ENCODE results near the gene TBC1D9B.

The TBC1D9B gene

DNA sequence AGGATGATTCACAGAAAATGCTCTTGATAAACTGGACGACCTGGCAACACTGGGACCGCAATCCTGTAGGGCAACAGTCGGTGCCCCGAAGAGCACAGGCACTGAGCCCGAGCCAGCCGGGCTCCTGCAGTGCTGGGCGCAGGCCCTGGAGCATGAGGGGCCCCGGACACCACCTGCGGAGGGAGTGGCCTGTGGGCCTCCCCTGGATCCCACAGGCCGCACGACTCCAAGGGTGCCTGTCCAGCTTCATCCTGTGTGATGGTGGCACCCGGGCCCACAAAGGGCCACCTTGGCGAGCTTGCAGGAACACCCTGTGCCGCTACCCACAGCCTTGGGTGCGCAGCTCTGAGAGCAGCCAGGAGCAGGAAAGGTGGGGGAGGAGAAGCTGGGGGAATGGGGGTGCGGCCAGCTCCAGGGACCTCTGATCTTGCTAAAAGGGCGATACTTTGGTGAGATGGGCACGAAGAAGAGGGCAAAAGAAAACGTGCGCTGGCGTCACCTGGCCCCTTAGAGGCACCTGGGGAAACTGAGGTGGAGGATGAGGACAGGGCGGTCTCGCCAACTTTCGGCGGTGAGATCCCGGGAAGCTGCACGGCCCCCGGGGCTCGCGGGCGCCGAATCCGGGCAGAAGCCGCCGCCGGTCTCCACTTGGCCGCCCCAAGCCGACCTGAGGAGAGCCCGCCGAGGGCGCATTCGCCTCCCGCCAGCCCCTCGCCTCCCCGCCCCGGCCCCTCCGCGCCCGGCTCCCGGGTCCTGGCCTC, 722 bp downstream of the TBC1D9B start:
- DNase-seq (ENCODE audit: low read depth), result no peak

DNA sequence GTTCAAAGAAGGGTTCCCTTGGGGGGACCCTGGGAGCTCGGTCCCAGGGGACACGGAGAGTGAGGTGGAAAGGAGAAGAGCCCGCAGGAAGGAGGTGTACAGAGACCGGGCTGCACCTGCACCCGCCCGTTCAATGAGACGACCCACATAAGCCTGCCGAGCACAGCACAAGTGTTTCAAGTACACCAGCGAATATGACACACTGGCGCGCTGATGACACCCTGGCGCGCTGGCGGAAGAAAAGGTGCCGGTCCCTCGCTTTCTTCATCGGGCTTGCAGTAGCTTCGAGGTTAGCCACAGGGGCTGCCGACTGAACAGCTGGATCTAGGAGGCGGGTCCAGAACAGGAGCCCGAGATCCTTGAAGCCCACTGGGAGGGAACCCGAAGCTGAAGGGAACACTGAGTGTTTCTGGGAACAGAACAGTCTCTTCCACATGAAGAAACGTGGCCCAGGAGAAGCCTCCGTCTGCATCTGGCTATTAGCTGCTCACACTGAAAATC, 1.4 kb downstream of the TBC1D9B start:
- DNase-seq (ENCODE audit: low read depth), result no peak

DNA sequence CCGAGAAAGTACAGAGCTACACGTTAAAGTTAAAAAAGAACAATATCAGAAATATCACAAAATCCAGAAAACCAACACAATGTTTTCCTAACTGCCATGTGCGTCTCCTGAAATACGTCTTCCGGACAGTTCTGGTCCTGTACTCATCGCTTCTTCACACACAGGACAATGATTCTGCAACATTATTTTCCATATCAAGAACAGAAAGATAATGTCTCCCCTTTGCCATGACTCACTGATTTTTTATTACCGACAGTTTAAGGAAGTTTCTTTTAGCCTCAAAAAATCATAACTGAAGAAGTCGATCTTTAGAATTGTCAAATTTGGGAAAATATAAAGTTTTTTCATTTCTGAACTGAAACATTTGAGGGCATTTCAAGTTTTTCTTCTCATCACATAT, 2.5 kb downstream of the TBC1D9B start:
- DNase-seq (ENCODE audit: low read depth), result no peak

DNA sequence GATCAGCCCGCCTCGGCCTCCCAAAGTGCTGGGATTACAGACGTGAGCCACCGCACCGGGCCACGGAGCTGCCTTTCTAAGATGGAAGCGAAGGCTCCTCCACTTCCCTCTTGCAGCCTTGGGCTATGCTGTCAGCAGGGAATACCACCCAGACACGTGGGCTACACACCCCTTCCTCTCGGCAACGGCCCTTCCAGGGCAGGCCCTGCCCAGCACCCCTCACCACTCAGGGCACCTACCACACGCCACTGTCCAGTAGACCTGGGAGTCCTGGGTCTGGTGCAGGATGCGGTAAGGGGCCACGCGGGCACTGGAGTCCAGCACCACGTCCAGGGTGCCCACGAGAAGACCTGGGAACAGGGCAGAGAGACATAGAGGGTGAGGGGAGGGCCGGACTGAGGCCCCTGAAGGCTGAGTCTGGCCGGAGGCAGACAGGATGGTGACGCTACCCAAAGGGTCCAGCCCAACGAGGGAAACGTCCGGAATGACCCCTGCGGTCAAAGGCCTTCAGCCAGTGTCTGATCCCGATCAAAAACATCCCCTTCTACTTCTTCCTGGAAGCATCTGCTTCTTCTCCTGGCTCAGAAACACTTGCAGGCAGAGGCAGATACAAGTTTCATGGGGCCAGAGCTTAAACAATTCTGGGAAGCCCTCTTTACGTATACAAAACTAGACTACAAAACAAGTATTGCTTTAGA, 3.1 kb downstream of the TBC1D9B start:
- DNase-seq (ENCODE audit: low read depth), result no peak

DNA sequence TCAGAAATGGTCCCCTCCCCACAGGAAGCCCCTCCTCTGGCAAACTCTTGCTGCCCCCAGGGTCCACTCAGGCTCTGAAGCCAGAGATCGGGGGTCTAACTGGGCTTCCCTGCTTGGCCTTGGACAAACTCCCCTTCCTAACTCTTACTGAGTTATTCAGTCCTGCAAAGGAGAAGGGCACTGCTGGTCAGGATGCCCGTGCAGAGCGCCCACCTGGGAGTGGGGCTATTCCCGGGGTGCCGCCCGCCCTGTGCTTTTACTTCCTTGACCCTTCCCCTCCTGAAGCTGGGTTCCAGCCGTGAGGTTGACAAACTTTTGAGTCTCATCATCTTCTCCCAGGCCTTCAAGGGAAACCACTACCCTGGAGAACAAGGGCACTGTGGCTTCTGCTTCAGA, 4.9 kb downstream of the TBC1D9B start:
- no peak for DNase-seq (ENCODE audit: low read depth)

DNA sequence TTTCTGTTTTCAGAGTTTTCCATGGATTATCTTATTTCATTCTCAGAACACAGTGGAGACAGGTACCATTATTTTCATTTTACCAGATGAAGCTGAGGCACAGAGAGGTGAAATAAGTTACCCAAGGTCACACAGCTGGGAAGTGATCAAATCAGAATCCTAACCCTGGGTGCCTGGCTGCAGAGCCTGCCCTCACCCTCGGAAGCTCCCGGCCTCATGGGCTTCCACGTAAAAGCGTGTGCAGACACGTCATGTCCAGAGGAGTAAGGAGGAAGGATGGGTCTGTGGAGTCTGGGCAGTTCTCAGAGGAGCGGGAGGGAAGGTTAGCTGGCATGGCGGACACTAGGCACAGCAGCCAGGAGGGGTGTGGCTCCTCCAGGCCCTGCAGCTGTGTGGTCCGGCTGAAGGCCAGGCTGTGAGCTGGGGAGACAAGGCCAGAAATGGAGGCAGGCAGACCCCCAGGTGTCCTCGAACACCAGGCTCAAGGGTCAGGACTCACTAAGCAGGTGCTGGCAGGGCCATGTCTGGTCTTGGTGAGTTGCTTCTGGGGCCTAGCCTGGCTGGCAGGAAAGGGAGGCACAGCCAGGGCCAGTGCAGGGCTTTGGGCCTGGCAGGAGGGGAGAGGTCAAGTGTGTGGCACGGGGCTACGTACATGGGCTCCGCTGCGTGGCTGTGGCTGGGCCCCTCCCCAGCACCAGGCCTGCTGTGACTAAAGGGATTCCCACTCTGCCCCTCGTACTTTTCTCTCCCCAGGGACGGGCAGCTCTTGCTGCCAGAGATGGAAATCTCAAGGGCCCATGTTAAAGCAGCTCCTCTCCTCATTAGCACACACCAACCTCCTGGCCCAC, 5.6 kb downstream of the TBC1D9B start:
- DNase-seq (ENCODE audit: low read depth), result no peak

DNA sequence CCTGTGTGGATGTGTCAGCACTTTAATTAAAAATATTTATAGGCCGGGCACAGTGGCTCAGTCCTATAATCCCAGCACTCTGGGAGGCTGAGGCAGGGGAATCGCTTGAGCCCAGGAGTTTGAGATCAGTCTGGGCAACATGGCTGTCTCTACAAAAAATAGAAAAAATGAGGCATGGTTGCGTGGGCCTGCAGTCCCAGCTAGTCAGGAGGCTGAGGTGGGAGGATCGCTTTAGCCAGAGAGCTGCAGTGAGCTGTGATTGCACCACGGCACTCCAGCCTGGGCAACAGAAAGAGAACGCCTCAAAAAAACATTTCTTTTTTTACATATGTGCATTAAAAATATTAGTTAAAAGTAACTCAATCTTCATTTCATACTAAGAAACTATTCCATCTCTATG, 6.2 kb downstream of the TBC1D9B start:
- DNase-seq (ENCODE audit: low read depth), result no peak

DNA sequence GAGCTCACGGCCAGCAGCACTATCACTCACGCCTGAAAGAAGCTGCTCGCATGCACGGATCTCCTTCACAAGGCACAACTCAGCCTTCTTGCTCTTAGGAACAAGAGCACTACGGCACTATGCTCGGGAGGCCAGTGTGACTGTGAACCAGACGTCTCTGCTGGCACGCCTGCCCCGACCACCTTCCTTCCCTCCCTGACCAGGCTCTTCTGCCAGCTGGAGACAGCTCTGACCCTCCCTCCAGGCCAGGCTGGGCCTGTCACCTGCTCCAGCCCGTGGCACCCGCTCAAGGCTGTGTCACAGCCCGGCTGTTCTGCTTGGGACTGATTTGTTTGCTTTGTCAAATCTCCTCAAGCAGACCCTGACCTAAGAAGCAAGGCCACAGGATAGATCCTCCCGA, 7.0 kb downstream of the TBC1D9B start:
- no peak for DNase-seq (ENCODE audit: low read depth)

DNA sequence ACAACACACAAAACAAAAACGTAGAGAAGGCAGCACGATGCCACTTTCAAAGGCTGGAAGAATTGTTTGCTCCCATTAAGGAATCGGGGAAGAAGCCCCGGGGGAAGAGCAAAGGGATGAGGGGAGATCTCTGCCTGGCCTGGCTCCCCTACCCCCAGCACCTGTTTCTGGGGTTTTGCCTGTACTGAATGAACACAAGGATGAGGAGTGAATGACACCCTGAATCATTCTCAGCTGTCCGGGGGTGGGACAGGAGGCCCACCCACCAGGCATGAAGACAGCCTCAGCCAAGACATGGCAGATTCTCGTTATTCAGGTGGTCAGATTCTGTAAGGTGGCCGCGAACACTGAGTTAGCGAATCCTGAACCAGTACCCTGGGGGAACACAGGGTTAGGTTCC, 7.5 kb downstream of the TBC1D9B start:
- no peak for DNase-seq (ENCODE audit: low read depth)

DNA sequence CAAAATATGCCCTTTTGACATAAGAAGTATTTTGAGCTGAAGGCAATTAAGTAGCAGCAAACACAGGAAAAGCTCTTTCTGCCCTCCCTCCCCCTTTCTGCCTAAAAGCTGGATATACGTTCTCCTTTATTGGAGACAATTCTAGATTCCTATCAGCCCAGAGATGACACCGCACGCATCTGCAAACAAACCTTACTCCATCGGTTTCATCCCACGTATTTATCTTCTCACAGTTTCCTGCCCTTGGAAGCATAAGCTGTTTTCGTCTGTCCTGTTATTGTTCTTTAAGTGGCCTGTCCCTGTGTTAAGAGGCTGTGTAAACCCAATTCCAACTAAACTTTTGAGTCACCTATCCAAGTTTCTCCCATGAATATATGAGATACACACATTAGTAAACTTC, 11.8 kb downstream of the TBC1D9B start:
- DNase-seq (ENCODE audit: low read depth), result no peak

DNA sequence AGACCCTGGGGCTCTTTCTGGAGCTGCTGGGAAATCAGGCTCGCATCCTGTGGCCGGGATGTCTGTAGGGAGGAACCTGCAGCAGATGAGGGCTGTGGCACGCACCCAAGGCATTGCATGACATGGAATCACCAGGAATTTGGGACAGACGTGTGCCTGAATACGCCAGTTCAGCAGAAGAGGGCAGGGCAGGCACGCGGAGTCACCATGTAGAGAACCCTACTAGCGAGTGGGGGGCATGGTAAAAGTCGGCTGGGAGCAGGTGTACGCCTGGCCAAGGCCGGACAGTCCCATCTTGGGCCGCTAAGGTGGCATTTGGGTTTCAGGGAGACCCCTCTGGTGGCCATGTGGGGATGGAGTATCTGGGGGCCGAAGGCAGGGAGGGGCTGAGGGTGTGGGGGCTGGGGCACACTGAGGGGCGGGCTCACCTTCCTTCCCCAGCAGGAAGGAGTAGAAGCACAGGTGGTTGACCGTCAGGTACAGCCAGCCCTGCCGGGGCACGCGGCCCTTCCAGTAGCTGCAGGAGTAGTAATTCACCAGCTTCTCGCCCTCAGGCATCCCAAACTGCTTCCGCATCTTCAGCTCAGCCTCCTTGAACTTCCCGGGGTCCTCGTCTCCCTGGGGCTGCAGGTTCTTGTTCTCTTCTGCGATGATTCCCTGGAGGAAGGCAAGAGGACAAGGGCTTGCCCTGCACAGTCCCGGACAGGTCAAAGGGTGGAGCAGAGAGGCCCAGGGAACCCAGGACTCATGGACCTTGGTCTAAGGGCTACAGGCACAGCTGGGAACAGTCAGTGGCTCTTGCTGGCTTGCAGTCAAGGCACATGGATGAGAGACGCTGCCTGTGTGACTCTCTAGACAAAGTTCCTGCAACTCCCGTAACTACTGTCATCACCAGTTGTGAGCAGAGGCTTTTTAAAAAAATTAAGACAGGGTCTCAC, 13.5 kb downstream of the TBC1D9B start:
- no peak for DNase-seq (ENCODE audit: low read depth)

DNA sequence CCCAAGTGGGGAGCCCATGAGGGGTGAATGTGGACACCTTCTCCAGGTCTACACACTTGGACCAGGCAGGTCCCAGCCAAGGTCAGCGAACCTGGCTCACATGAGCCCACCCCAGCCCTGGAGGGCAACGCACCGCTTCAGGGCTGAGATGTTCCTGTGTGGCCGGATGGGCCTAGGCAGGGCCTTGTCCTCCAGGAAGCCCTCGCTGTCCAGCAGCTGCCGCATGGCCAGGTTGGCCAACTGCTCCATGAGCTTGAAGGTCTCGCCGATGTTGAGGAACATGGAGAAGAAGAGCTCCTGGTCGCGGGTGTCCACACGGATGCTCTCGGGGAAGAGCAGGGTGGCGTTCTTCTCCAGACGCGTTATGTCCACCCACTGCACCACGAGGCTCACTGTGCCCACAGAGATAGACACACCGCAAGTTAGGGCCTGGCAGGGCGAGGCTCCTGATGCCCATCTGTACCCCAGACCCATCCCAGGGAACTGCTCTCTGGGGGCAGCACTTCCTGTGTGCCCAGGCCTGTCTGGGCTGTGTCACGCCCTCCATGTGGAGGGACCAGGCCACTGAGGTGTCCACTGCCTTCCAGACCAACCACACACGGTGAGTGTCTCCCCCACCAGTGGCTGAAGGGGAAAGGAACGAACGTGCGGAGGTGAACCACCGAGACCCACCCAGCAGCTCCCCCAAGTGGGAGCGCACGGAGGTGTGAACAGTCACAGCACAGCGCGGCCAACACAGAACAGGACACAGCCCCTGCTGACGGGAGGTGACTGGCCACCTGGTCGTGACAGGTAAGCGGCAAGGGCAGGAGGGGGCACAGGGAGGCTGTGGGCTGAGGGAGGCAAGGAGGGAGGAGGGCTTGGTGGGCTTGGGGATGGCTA, 14.4 kb downstream of the TBC1D9B start:
- no peak for DNase-seq (ENCODE audit: low read depth)

DNA sequence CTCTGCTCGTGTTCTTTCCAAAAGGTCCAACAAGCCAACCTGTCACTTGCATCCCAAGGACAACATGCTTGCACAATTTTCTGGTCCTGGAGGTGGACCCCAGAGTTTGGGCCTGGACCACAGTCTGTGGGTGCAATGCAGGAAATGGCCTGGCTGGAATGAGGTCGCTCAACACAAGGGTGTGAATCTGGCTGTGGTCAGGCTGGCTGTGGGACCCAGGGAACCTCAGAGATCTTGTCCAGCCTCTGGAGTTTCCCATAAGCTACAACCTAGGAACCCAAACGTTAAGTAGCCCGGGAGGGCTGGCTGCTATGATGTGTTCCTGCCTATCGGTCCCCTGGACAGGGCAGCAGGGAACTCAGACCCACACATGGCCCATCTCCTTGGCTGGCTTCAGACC, 15.4 kb downstream of the TBC1D9B start:
- DNase-seq (ENCODE audit: low read depth), result no peak

DNA sequence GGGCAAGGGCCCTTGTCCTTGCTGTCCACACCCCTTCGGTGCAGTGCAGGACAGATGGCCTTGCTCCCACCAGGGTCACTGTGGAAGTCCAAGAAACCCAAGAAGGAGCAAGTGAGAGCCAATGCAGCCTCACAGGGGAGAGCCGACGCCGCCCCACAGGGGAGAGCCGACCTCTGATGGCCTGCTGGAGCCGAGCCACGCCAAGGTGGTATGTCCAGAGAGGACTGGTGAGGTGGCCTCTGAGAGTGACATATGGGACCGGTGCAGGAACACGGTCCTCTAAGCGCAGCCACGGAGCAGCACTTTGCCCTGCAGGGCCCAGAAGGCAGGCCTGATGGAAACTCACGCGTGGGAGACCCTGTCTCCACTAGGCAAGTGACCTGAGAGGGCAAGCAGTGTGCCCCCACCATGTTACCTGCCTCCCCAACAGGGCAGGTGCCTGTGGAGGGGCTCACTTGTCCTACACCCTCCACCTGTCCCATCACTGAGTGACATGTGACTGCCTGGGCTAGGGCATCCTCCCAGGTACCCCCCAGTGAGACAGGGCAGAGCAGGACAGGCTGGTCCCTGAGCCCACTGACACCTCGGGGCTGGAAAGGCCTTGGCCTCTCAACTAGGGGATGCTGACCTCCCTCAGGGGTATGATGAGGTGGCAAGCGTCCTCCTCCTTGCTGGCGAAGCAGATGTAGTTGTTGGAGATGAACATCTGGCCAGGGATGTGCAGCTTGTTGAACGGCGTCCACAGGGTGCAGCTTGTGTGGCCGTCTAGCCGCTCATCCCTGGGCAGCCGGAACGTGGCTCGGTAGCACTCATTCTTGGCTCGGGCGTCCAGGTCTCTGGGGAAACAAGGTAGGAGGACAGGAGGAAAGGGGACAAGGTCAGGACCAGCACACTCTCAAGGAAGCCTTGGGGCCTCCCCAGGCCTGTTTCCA, 16.7 kb downstream of the TBC1D9B start:
- DNase-seq (ENCODE audit: low read depth), result no peak

DNA sequence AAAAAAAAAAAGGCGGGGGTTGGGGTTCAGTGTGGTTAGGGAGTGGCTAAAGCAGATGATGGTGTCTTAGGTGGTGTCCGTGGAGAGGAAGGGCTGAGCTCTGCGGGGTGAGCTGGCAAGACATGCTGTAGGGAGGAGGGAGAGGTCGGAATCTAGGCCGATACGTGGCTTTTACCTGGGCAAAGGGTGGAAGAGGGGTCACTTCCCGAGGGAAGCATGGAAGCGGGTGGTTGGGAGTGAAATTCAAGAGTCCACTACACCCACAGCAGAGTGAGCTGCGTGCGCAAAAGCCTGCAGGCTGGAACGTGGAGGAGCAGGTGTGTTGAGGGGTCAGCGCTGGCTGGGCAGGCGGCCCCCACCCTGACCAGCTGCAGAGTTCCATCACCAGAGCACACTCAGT, 17.8 kb downstream of the TBC1D9B start:
- DNase-seq (ENCODE audit: low read depth), result no peak

DNA sequence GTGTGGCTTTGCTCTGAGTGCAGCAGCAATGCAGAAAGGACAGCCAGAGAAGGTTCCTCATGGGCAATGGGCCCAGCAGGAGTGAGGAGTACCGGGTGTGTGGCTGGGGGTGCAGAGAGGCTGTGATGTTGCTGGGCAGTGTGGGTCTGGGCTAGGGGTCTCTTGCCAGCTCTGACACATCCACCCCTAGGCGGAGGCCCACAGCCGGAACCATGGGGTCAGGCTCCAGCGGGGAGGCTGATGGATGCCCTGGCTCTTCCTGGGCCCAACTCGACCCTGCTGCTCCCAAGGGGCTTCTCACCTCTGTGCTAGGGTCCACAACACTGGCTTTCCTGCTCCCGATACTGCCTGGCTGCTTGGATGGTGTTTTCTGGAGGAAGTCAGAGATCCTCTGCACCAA, 19.9 kb downstream of the TBC1D9B start:
- DNase-seq (ENCODE audit: low read depth), result no peak

DNA sequence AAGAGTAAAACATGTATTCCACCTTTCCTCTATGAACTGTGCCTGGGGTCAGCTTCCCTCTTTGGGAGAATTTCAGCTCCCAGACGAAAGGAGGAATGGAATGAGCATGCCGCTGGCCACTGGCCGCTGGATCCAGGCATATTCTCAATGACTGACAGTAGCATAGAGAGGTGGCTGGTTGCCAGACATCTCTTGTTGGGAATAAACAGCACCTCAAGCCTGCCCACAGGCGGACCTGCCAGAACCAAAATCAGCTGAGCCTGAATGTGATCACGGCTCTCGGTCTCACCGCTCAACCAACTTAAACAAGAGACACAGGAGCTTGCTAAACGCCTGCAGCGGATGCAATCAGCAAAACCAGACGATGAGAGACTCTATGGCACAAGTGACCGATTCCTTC, 20.6 kb downstream of the TBC1D9B start:
- DNase-seq (ENCODE audit: low read depth), result no peak

DNA sequence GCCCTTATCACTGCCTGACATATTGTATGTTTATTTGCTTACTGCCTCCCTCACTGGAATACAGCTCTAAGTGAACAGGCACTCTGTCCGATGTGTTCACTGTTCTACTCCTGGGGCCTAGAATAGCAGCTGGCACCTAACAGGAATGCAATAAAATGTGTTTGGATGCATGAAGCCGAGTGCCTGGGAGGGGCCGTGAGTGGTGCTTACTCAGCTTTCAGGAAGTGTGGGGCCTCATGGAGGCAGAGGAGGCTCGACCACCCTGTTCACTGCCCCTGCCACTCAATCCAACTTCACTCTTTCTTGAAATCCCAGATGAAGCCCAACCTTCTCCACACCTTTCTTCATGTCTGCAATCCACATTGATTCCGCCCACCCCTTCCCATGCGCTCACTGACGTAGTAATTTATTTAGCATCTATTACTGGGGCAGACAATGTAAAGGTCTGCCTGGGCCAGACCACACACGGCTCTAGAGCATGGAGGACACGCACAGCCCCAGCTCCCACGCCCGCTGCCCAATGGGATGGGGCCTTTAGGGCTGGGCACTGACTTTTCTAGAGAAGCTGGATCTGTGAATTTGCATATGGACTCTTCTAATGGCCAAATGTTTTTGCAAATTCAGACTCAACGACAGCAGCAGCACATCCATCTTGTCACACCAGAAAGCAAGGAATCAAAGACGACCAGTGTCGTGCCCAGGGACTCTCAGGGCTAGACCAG, 21.3 kb downstream of the TBC1D9B start:
- DNase-seq (ENCODE audit: low read depth), result no peak
